GM13976 (cell line): Measurements from ENCODE around the gene MRPL12.

Experiments
- DNase-seq: peaks from one replicate; pipeline ENCODE4 v3.0.0; 2012; ENCODE audit warnings: low spot score
- in situ Hi-C: fragments of 300-500 bp; cut with MboI; formaldehyde crosslinking; loops from one replicate; pipeline ENCODE4 v1.12.0; 2022; ENCODE audit warnings: low sequenced_read_pairs, mixed read lengths, inconsistent platforms; ENCODE audit not compliant: unreplicated experiment
- TF ChIP-seq, protein P1 (sequence below): IDR thresholded peaks from 2 replicates; pipeline ENCODE4 v1.5.1; 2012; ENCODE audit warnings: borderline replicate concordance, mild to moderate bottlenecking; ENCODE audit not compliant: insufficient read depth; ENCODE audit errors: extremely low read depth, missing control alignments, control extremely low read depth

The MRPL12 gene

DNA sequence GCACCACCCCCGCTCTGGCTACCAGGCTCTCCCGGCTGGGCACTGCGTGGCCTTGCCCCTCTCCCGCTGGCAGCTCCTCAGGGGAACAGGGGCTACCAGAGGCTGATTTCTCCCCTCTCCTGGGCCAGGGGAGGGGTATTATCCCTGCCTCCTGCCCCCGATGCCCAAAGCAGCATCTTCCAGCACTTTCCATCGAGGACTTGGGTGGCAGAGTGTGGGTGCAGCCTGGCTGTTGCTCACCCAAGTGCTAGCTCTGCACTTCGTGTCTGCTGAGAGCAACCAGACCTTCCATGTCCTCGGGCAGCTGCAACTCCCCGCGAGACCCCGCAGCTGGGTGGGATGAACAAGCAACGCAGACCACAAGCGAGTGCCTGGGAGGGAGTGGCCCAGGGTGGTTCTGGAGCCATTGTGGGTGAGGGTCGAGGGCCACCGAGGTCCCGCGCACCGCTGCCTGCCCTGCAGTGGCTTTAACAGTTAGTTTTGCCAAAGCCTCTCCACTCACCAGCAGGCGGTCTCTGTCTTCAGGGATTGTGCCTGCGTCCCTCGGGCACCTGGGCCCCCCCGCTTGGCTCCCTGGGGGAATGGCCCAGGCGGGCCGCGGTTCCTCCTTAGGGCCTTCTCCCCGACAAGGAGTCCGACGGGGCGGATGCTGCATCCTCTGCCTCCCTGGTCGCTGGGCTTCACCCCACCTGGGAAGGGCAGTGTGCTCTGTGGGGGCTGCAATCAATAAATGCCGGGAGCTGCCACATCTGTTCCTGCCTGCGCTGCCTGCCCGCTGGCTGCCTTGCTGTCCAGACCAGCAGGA is 17.3 kb downstream of the MRPL12 start:
- in situ Hi-C loops, result no loop called here
- TF ChIP-seq, protein P1, sequence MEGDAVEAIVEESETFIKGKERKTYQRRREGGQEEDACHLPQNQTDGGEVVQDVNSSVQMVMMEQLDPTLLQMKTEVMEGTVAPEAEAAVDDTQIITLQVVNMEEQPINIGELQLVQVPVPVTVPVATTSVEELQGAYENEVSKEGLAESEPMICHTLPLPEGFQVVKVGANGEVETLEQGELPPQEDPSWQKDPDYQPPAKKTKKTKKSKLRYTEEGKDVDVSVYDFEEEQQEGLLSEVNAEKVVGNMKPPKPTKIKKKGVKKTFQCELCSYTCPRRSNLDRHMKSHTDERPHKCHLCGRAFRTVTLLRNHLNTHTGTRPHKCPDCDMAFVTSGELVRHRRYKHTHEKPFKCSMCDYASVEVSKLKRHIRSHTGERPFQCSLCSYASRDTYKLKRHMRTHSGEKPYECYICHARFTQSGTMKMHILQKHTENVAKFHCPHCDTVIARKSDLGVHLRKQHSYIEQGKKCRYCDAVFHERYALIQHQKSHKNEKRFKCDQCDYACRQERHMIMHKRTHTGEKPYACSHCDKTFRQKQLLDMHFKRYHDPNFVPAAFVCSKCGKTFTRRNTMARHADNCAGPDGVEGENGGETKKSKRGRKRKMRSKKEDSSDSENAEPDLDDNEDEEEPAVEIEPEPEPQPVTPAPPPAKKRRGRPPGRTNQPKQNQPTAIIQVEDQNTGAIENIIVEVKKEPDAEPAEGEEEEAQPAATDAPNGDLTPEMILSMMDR, result no peak
- no peak for DNase-seq

DNA sequence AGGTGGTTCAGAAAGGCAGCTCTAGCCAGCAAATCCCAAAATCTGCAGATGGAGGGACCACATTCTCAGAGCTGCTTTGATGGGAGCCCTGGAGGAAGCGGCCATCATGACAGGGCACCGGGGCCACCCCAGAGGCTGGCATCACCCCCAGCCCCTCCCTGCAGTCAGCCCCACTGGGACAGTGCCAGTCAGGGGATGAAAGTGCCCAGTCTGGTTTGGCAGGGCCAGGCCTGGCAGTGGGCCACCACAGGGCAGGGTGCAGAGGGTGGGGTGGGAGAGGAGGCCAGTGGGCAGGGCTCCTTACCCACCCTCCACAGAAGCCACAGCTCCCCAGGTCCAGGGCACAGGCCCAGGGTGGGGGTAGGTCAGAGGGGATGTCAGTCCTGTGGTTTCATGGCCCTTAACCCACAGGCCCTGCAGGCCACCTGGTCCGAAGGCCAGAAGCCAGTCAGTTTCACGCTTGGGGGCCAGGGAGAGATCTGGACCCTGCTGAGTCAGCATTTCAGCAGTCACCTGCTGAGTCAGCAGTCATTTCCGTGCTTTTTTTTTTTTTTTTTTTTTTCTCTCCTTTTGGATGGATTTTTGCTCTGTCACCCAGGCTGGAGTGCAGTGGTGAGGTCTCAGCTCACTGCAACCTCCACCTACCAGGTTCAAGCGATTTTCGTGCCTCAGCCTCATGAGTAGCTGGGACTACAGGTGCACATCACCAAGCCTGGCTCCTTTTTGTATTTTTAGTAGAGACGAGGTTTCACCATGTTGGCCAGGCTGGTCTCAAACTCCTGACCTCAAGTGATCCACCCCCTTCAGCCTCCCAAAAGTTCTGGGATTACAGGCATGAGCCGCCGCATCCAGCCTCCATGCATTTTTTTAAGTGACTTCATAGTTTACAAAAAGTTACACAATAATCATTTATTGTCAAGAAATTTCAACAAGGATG is 19.3 kb downstream of the MRPL12 start:
- DNase-seq, result no peak
- in situ Hi-C loops, result no loop called here
- TF ChIP-seq, protein P1, result no peak

DNA sequence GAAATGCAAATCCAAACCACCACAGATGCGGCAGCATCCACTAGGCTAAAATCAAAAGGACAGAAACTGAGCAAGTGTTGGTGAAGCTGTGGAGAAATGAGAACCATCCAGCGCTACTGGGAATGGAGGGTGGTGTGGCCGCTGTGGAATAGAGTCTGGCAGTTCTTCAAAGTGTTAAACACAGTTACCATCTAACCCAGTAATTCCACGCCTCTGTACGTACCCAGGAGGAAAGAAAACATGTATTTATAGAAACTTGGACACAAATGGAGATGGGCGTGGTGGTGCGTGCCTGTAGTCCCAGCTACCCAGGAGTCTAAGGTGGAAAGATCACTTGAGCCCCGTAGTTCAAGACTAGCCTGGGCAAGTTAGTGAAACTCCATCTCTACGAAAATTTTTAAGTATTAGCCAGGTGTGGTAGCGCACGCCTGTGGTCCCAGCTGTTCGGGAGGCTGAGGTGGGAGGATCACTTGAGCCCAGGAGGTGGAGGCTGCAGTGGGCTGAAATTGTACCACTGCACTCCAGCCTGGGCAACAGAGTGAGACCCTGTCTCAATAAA is 20.6 kb downstream of the MRPL12 start:
- TF ChIP-seq, protein P1, result no peak
- in situ Hi-C loops, result no loop called here
- DNase-seq, result no peak

DNA sequence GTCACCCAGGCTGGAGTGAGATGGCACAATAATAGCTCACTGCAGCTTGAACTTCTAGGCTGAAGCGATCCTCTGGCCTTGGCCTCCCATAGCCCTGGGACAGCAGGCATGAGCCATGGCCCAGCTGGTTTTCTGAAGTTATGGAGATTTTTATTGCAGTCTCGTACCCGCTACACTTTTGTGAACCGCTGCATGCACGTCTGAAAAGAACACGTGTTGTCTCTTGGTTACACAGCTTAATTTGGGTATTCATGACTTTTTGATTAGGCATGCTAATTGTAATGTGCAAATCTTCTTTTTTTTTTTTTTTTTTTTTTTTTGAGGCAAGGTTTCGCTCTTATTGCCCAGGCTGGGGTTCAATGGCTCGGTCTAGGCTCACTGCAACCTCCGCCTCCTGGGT is 22.3 kb downstream of the MRPL12 start:
- in situ Hi-C loops, result no loop called here
- DNase-seq, result no peak
- TF ChIP-seq, protein P1, result no peak

DNA sequence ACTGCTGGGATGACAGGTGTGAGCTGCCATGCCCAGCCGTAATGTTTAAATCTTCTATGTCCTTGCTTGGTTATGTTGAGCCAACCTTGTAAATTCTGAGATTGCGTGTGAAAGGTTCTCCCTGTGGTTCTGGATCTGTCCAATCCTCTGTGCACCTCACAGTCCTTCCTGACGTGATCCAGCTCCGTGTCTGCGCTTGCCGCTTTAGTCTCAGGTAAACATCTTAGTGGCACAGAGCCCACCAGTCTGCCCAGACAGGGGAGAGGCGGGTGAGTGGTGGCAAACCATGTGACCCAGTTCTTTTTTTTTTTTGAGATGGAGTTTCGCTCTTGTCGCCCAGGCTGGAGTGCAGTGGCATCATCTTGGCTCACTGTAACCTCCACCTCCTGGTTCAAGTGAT is 22.8 kb downstream of the MRPL12 start:
- in situ Hi-C loops, result no loop called here
- TF ChIP-seq, protein P1, result no peak
- DNase-seq, result no peak

DNA sequence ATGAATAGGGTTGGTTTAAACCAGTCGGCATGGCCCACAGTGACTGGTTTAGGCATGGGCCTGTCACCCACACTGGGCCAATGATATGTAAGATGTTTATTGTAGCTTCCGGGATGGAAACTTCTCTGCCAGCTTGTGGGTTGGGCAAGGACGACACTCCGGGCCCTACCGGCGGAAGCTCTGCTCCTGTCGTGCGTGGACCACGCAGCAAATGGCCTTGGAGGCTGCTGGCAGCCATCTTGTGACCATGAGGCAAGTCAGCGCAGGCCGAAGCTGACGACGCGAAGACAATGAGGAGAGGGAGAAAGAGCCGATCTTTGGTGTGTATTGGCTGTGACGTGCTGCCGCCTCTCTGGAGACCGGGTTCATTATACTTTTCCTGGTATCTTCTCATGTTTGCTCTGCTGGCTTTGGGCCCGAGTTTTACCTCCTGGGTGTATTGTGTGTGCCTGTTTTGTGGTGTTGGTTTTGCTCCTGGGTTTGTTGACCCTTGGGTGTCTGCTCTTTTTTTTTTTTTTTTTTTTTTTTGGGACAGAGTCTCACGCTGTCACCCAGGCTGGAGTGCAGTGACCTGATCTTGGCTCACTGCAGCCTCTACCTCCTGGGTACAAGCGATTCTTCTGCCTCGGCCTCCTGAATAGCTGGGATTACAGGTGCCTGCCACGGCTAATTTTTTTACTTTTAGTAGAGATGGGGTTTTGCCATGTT is 24.3 kb downstream of the MRPL12 start:
- in situ Hi-C loops, result no loop called here
- TF ChIP-seq, protein P1, result no peak
- no peak for DNase-seq
